Stimulated activated CD4-positive, alpha-beta T cell treated with anti-CD3 and anti-CD28 coated beads, Interleukin-4, amount 100 ng/mL, for 1 hour (primary cell): ENCODE data around the gene INPP1.
"Not testable (repeated sequence)": the region's sequence is repeated elsewhere in the genome, so short reads cannot be mapped to it uniquely, and the experiment has no call there.

Source experiments
- DNase-seq: peaks from one replicate; pipeline ENCODE4 v3.0.0-alpha.2; 2020

Gene INPP1

DNA sequence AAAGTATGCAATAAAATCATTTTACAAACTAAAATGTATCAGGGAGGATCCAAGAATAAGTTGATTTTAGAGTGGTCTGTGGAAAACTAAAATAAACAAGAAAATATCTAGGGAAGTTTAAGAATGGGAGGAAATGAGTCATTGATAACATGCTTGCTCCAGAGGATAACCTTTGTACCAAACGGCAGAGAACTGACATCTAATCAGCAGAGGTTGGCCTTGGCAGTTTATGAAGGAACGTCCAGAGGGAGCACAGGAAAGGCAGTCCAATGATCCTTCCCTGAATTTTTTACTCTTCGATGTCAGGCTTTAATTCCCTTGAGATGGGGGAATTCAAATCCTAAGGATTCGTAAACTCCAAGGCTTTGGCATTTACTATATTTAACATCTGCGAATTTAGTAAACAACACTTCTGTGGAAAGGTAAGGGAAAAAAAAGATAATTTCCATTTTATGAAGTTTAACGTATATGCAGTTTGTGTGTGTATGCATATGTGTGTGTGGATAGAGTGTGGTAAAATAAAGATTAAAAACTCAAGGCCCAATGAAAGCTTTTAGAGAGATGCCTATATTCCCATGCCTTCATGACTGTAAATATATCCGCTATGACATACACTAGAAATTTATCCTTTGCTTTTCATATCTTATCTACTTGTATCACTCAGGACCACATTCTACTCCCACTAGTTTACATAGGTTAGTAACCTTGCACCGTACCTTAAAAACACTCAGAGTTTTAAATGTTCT lies 8.7 kb upstream of the INPP1 start:
- DNase-seq: no peak

GRCh38 chr2:190335225-190335559 lies 8.2 kb upstream of the INPP1 start:
- DNase-seq: no peak

DNA sequence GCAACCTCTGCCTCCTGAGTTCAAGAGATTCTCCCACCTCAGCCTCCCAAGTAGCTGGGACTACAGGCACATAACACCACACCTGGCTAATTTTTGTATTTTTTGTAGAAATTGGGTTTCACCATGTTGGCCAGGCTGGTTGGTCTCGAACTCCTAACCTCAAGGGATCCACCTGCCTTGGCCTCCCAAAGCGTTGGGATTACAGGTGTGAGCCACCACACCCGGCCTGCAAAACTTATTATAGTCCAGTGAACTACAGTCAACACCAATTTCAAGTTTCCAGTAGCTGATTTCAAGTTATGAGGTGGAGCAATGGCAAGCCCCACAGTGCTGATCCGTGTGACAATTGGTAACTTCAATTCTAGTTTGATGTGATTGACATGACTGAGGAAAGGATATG lies 7.8 kb upstream of the INPP1 start:
- DNase-seq: not testable (repeated sequence)

DNA sequence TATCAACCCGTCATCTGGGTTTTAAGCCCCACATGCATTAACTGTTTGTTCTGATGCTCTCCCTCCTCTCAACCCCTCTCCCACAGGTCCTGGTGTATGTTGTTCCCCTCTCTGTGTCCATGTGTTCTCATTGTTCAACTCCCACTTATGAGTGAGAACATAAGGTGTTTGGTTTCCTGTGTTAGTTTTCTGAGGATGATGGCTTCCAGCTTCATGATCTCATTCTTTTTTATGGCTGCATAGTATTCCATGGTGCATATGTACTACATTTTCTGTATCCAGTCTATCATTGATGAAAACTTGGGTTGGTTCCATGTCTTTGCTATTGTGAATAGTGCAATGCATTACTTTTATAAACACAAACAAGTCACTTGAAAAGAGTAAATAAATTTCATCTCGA lies 7.0 kb upstream of the INPP1 start:
- DNase-seq: no peak

GRCh38 chr2:190338453-190338852 lies 4.9 kb upstream of the INPP1 start:
- DNase-seq: no peak

DNA sequence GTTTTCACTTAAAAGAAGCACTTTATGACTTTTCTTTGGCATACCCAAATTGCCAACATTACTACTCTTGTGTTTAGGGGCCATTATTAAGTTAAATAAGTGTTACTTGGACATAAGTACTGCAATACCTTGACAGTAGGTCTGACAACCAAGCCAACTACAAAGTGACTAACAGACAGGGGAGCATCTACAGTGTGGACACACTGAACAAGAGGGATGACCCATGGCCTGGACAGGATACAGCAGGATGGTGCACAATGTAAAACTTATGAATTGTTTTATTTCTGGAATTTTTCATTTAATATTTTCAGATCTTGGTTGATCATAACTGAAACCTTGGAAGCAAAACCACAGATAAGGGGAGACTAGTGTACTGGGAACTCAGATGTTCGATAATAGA lies 4.0 kb upstream of the INPP1 start:
- DNase-seq: no peak

GRCh38 chr2:190340369-190340768 lies 3.0 kb upstream of the INPP1 start:
- DNase-seq: no peak

DNA sequence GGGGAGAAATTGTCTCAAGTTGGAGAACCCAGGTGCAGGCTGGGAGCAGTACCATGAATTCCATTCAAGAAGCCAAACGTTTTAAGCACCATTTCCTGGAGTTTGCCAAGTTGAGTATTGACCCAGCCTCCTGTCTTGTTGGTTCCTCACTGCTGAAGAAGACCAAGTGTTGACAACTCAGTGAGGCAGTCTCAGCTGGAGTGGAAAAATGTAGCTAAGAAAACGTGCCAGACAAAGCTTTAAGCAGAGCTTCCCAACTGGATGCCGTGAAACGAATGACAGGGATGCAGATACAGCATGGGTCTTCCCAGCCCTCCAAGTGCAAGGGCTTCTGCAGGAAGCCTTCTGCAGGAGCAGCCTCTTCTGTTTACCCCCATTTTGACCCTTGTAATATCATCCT lies 778 bp upstream of the INPP1 start:
- no peak for DNase-seq

GRCh38 chr2:190343089-190343535 lies 277 bp upstream of the INPP1 start:
- no peak for DNase-seq

GRCh38 chr2:190344276-190344827 lies 963 bp downstream of the INPP1 start:
- DNase-seq: no peak

GRCh38 chr2:190350371-190350770 lies 7.0 kb downstream of the INPP1 start:
- DNase-seq: no peak

DNA sequence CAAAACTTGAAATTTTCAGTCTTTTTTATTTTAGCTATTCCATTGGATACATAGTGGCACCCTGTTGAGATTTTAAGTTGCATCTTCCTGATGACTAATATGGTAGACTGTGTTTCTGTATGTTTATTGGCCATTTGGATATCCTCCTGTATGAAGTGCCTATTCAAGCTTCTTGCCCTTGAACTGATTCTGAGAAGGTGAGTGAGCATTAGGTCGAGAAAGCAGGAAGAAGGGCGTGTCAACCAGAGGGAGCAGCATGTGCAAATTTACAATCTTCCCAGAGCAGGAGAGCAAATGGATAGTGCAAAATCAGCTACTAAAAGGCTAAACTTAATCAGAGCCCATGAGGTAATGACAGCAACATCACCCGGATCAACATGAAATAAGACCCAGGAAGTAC lies 8.6 kb downstream of the INPP1 start:
- no peak for DNase-seq

DNA sequence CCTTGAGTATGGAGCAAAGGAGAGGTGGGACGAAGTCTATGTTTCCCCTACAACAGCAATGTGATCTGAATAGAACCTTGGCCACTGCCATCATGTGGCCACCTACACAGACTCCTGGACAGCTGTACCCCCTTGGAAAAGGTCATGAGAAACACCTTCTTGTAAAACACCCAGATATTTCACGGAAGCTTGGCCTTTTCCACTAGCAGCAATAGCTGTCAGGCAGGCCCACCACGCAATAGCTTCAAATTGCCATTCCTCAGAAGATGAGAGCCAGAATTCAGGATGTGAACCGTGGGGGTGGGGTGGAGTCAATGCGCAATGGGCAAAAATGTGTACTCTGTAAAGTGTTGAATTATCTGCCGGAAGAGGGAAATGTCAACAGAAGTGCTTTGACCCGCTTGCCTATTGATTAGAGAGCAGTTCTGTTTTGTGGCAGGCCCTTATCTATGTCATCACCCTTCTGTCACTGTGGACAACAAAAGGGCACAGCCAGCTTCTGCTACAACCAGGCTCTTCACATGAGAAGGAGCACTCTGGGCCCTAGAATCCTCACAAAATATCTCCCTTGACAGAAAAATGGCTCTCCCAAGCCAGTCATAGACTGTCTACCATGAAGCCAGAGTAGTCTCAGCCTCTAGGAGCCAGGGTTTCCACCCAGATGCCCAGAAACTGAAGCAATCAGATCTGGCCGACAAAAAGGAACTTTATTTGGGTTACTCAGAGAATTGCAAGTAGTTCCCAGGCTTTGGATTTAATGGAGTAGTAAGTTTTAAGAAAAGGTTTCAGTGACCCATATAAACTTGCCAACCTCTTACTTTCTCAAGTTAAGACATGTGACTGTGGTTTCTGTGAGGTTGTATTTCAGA lies 9.5 kb downstream of the INPP1 start:
- no peak for DNase-seq

DNA sequence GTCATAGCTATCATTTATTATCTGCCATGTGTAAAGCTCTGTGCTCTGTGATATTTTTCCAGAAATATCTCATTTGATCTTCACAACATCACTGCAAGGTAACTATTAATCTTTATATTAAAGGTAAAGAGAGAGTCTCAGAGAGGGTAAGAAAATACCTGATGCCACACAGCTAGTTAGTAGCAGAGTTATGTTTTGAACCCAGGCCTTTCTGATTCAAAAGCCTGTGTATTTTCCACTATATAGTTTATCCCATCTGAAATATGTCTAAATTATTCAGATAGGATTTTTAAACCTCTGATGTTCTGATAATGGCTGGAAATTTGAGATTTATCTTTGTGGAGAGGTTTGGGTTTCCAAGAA lies 10.1 kb downstream of the INPP1 start:
- no peak for DNase-seq

DNA sequence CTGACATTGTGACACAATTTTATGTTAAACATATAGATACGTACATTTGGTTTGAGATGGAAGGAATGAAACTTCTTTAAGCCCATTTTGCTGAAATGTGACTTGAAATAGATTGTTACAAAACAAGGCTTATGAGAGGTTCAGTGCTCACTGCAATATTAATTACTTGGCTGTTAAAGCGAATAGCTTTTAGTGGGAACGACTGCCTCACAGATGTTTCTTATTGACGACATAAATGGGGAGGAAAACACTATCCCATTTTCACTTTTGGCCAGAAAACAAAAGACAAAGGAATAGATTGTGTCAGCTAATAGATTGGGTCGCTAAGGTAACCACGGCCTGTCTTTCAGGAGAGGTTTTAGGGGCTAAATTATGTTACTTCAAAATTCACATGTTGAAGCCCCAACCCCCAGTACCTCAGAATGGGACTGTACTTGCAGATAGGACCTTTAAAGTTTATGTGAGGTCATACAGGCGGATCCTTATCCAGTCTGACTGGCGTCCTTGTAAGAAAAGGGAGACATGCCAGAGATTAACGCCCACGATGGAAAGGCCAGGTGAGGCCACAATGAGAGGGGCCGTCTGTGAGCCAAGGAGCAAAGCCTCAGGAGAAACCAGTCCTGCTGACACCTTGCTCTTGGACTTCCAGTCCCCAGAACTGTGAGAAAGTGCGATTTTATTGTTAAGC lies 10.8 kb downstream of the INPP1 start:
- no peak for DNase-seq

- DNase-seq: no peak
Measured at GRCh38 chr2:190355968-190356644, 12.7 kb downstream of the INPP1 start.

GRCh38 chr2:190357600-190357999 lies 14.2 kb downstream of the INPP1 start:
- DNase-seq: no peak

DNA sequence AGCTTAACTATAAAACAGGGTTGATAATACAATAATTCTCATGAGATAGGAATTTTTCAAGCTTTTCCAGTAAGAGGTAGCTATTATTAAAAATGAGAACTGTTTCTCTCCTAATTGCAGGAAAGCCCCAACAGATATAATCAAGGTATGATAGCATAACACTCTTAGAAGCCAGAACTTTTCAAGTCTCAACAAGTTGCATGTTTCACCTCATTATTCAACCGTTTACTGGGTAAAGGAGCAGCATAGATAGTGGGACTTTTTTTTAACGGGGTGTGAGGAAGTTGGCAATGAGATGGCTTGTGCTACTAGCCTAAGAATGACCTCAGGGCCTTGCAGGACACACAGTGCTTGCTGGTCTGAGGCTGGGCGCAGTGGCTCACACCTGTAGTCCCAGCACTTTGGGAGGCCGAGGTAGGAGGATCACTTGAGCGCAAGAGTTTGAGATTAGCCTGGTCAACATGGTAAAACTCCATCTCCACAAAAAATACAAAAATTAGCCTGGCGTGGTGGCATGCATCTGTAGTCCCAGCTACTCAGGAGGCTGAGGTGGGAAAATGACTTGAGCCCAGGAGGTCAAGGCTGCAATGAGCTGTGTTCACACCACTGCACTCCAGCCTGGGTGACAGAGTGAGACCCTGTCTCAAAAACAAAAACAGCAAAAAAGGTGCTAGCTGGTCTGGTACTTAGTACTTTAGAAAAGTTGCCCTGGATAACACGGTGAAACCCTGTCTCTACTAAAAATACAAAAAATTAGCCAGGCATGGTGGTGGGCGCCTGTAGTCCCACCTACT lies 15.5 kb downstream of the INPP1 start:
- DNase-seq: not testable (repeated sequence)

DNA sequence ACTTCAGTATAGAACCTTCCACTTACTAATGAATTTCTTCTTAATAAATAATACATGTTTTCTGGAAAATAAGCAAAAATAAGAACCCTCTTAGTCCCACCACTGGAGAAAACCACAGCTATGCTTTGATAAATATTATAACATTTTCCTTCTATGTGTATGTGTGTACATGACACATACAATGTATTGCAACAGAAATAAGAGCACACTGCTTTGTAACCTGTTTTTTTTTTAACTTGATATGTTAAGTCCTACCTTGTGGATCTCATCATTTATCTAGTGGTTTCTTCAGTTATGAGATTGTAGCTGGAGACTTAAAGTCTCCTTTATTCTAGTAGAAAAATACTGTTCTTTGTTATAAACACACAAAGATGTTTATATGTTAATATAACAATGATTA lies 17.2 kb downstream of the INPP1 start:
- DNase-seq: no peak

DNA sequence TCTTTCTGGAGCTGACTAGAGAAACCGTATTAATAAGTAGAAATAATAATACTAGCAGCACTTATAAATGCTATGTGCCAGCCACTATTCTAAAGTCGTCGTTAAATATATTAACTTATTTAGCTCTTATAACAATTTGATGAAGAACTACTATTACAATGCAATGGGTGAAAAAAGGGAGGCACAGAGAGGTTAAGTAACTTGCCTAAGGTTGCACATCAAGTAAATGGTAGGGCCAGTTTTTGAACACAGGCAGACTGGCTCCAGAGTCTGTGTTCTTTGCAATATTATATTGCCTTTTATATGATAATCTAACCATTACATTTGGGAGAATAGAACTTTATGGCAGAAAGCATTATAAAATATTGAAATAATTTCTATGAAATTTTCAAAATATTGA lies 17.6 kb downstream of the INPP1 start:
- DNase-seq: no peak

DNA sequence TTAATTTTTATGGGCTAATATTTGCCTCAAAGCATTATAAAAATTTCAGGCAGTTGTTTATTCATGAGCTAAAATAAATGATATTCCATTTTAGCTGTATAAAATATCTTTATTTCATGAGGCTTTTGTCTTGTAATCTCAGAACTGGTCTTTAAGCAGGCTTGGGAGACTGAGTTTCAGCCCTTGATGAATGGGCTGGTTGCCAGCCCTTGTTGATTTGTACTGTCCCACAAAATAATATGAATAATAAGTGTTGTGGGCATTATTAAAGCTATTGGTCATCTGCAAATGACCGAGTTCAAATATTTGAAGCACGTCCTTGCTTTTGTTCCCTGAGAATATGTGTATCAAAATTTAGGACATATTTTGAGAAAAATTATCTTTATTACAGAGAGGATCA lies 18.2 kb downstream of the INPP1 start:
- DNase-seq: no peak

GRCh38 chr2:190362894-190363293 lies 19.5 kb downstream of the INPP1 start:
- DNase-seq: no peak
